ENCODE results near the gene MACROD1. TPM values are rescaled to one million over a fixed set of nuclear protein-coding genes. Genes with fewer than 3 reads are reported as not detected.

The MACROD1 gene
- total and polyA plus RNA-seq, 12 donors: 77.6 to 497 (median 115) TPM

- 96 to 97% methylated on average over 2 of the region's 2 CpGs for WGBS, 2 donors
- Histone ChIP-seq H3K4me1 (peaks cover 0 to 6% (median 0%) of the 10 kb centered on the region in 9 donors), H3K9me3 (no peaks in the 10 kb centered on the region), H3K27ac (no peak overlapping the region), H3K27me3 (no peaks in the 10 kb centered on the region), H3K36me3 (no peaks in the 10 kb centered on the region), H3K4me3 (no peak overlapping the region)
- no peak for ATAC-seq
- DNase-seq: no peak
- intact Hi-C loops (cut with DNase I): loop anchor here in 1 of 10 donors (10.0 kb wide), 1 partner anchor 649 kb away; no protein-coding TSS in a partner anchor
- TF ChIP-seq CTCF (IDR thresholded peaks at IDR 0.05): no peak
These were observed 51.7 kb downstream of the MACROD1 start for GRCh38 chr11:64114231-64114630.

GRCh38 chr11:64113462-64113780 lies 52.5 kb downstream of the MACROD1 start:
- whole genome bisulfite sequencing, 2 donors: 97 to 98% methylated on average over 2 of the region's 2 CpGs
- intact Hi-C loops (cut with DNase I): loop anchor here in 1 of 10 donors (10.0 kb wide), 1 partner anchor 649 kb away; no protein-coding TSS in a partner anchor
- ATAC-seq: no peak

GRCh38 chr11:64112771-64113461 lies 53.0 kb downstream of the MACROD1 start:
- DNase-seq (no peak), ATAC-seq (no peak)
- no peak for TF ChIP-seq CTCF (IDR thresholded peaks at IDR 0.05)
- Histone ChIP-seq H3K9me3 (no peaks in the 10 kb centered on the region), H3K4me3 (no peak overlapping the region), H3K4me1 (peaks cover 0 to 6% (median 0%) of the 10 kb centered on the region in 9 donors), H3K27ac (no peak overlapping the region), H3K36me3 (no peaks in the 10 kb centered on the region), H3K27me3 (no peaks in the 10 kb centered on the region)
- intact Hi-C loops (cut with DNase I): loop anchor here in 1 of 10 donors (10.0 kb wide), 1 partner anchor 648 kb away; no protein-coding TSS in a partner anchor
- 55 to 66% methylated on average over 3 of the region's 3 CpGs for WGBS, 2 donors

More at GRCh38 chr11:64113462-64113780, 52.5 kb downstream of the MACROD1 start:
- Histone ChIP-seq H3K27ac (no peak overlapping the region), H3K9me3 (no peaks in the 10 kb centered on the region), H3K36me3 (no peaks in the 10 kb centered on the region), H3K4me3 (no peak overlapping the region), H3K4me1 (peaks cover 0 to 6% (median 0%) of the 10 kb centered on the region in 9 donors), H3K27me3 (no peaks in the 10 kb centered on the region)
- TF ChIP-seq CTCF (IDR thresholded peaks at IDR 0.05): no peak
- DNase-seq: no peak

GRCh38 chr11:64110465-64111375 lies 55.2 kb downstream of the MACROD1 start:
- peaks cover 0 to 6% (median 0%) of the 10 kb centered on the region in 9 donors for H3K4me1 ChIP-seq
- H3K9me3 ChIP-seq: no peaks in the 10 kb centered on the region
- 82 to 87% methylated on average over 21 of the region's 21 CpGs for WGBS, 2 donors
- TF ChIP-seq CTCF (IDR thresholded peaks at IDR 0.05): no peak
- no peaks in the 10 kb centered on the region for H3K36me3 ChIP-seq
- no peak for DNase-seq
- H3K27me3 ChIP-seq: no peaks in the 10 kb centered on the region
- intact Hi-C loops (cut with DNase I): loop anchor here in 1 of 10 donors (10.0 kb wide), 1 partner anchor 646 kb away; no protein-coding TSS in a partner anchor
- no peak overlapping the region for H3K4me3 ChIP-seq
- ATAC-seq: peak in 2 of 8 donors; percentile 6 to 12
- no peak overlapping the region for H3K27ac ChIP-seq
